Glutamatergic neuron (in vitro differentiated cells): ENCODE measurements around the gene KIF1B. TPM values are rescaled to one million over a fixed set of nuclear protein-coding genes. Genes with fewer than 3 reads are reported as not detected.
"Not testable (repeated sequence)": the region's sequence is repeated elsewhere in the genome, so short reads cannot be mapped to it uniquely, and the experiment has no call there.

Source experiments
- DNase-seq: peaks from one replicate; pipeline ENCODE4 v3.0.0; 2022
- H3K27ac Mint-ChIP-seq: one replicate; pipeline ENCODE4 v1.8.0; 2020; ENCODE audit warnings: mild to moderate bottlenecking, mixed read lengths, inconsistent platforms; ENCODE audit not compliant: unreplicated experiment
- H3K27me3 Mint-ChIP-seq: one replicate; pipeline ENCODE4 v1.8.0; 2020; ENCODE audit warnings: mild to moderate bottlenecking, moderate library complexity, mixed read lengths, inconsistent platforms; ENCODE audit not compliant: unreplicated experiment
- H3K36me3 Mint-ChIP-seq: one replicate; pipeline ENCODE4 v1.8.0; 2020; ENCODE audit warnings: mild to moderate bottlenecking, mixed read lengths, inconsistent platforms; ENCODE audit not compliant: unreplicated experiment
- H3K4me1 Mint-ChIP-seq: one replicate; pipeline ENCODE4 v1.8.0; 2020; ENCODE audit warnings: mild to moderate bottlenecking, low read depth, mixed read lengths, inconsistent platforms; ENCODE audit not compliant: unreplicated experiment
- H3K4me3 Mint-ChIP-seq: one replicate; pipeline ENCODE4 v1.8.0; 2020; ENCODE audit warnings: mild to moderate bottlenecking, mixed read lengths, inconsistent platforms; ENCODE audit not compliant: unreplicated experiment
- H3K9me3 Mint-ChIP-seq: one replicate; pipeline ENCODE4 v1.8.0; 2020; ENCODE audit warnings: mild to moderate bottlenecking, moderate library complexity, mixed read lengths, inconsistent platforms; ENCODE audit not compliant: unreplicated experiment
- total RNA-seq: library from RNA; stranded (reverse); fragmentation: NEBNext Ultra II Directional; extraction: Animal tissue kit (Norgen Biotek cat#: 25700); gene quantifications from one replicate; pipeline ENCODE4 v1.2.1, GENCODE V29; 2021; ENCODE audit not compliant: unreplicated experiment
- TF ChIP-seq, protein P1 (sequence below): fragments of 200-600 bp; sonication (generic); IDR thresholded peaks from one replicate; pipeline ENCODE4 v1.5.0; 2021; ENCODE audit not compliant: partially characterized antibody, unreplicated experiment

Gene KIF1B
- total RNA-seq, 1 donor from 2014 or later: 261 TPM

DNA sequence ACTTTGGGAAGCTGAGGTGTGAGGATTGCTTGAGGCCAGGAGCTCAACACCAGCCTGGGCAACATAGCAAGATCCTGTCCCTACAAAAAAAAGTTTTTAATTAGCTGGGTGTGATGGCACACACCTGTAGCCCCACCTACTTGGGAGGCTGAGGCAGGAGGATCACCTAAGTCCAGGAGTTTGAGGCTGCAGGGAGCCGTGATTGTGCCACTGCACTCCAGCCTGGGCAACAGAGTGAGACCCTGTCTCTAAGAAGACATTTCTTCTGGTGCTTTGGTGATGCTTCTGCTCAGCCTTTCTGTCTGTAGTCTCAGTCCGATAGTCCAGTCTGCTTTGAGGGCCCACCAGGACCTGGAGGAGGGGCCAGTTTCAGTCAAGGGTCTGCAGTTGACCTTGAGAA is 196.8 kb downstream of the KIF1B start:
- Mint-ChIP-seq H3K4me3 (no peak overlapping the region), H3K27ac (no peak overlapping the region), H3K27me3 (peaks cover 7% of the 10 kb centered on the region), H3K36me3 (no peaks in the 10 kb centered on the region), H3K4me1 (no peaks in the 10 kb centered on the region), H3K9me3 (peaks cover 4% of the 10 kb centered on the region)
- DNase-seq: no peak
- TF ChIP-seq, protein P1, sequence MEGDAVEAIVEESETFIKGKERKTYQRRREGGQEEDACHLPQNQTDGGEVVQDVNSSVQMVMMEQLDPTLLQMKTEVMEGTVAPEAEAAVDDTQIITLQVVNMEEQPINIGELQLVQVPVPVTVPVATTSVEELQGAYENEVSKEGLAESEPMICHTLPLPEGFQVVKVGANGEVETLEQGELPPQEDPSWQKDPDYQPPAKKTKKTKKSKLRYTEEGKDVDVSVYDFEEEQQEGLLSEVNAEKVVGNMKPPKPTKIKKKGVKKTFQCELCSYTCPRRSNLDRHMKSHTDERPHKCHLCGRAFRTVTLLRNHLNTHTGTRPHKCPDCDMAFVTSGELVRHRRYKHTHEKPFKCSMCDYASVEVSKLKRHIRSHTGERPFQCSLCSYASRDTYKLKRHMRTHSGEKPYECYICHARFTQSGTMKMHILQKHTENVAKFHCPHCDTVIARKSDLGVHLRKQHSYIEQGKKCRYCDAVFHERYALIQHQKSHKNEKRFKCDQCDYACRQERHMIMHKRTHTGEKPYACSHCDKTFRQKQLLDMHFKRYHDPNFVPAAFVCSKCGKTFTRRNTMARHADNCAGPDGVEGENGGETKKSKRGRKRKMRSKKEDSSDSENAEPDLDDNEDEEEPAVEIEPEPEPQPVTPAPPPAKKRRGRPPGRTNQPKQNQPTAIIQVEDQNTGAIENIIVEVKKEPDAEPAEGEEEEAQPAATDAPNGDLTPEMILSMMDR: no peak

DNA sequence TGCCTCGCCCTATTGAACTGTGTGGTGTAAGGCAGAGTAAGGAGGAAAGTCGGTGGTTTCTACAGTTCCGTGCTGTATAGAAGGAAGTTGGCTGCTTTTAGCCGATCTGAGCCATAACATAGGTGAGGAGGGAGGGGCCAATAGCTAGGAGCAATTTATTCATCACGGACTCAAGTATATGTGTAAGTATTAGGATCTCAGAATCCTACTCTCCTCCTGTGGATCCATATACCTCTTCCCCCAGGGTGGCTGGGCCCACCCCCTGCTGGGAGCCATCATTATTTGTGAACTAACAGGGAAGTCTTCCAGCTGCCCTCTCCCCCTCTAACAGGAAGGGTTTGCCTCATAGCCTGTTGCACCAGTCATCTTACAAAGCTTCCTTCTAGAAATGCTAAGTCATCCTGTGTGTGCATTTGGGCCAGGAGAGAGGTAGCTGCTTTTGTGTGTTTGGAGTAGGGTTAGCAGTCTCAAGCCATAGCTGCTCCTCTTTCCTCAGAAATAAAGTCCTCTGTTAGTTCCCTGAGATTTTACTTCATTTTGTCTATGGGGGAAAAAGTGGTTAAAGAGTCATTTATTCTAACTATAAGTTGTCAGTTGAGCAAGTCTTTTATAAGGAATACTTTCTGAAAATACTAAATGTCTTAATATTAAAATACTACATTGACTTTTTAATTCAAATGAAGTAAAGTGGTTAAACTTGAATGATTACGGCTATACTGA is 205.0 kb downstream of the KIF1B start:
- peaks cover 4% of the 10 kb centered on the region for H3K36me3 Mint-ChIP-seq
- DNase-seq: no peak
- H3K4me3 Mint-ChIP-seq: no peak overlapping the region
- H3K27me3 Mint-ChIP-seq: peaks cover 5% of the 10 kb centered on the region
- H3K4me1 Mint-ChIP-seq: peaks cover 5% of the 10 kb centered on the region
- no peak overlapping the region for H3K27ac Mint-ChIP-seq
- H3K9me3 Mint-ChIP-seq: peaks cover 3% of the 10 kb centered on the region
- TF ChIP-seq, protein P1: no peak

DNA sequence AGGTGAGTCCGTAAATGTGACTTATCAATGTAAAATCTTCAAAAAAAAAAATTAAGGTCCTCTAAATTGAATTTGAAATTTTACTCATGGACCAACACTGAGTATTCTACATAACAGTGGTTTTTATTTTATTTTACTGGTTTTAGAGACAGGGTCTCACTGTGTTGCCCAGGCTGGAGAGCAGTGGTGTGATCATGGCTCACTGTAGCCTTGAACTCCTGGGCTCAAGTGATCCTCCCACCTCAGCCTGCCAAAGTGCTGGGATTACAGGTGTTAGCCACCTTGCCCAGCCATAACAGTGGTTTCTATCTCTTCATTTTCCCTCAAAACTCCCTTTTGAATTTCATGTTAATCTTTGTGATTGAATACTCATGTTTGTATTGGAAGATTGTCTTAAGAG is 205.6 kb downstream of the KIF1B start:
- not testable (repeated sequence) for H3K27me3 Mint-ChIP-seq, H3K27ac Mint-ChIP-seq, DNase-seq, H3K36me3 Mint-ChIP-seq, H3K4me3 Mint-ChIP-seq, H3K4me1 Mint-ChIP-seq, H3K9me3 Mint-ChIP-seq

DNA sequence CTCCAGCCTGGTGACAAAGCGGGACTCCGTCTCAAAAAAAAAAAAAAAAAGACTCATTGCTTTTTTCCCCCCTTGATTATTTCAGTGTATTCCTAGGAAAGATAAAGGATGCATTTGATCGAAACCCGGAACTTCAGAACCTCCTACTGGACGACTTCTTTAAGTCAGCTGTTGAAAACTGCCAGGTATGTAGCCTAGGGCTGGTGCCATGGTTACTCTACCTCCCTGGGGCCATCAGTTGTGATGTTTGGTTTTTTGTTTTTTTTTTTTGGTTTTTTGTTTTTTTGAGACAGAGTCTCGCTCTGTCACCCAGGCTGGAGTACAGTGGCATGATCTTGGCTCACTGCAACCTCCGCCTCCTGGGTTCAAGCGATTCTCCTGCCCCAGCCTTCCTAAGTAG is 208.4 kb downstream of the KIF1B start:
- H3K36me3 Mint-ChIP-seq, DNase-seq, H3K27ac Mint-ChIP-seq, H3K27me3 Mint-ChIP-seq, H3K4me1 Mint-ChIP-seq, H3K9me3 Mint-ChIP-seq, H3K4me3 Mint-ChIP-seq: not testable (repeated sequence)

DNA sequence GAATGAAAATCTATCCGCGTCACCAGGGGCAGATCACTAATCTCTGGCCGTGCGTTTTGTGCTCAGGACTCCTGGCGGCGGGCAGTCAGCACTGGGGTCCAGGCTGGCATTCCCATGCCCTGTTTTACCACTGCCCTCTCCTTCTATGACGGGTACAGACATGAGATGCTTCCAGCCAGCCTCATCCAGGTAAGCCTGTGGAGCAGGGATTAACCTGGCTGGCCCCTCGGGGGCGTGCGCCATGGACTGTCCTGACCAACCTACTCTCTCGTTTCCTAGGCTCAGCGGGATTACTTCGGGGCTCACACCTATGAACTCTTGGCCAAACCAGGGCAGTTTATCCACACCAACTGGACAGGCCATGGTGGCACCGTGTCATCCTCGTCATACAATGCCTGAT is 209.0 kb downstream of the KIF1B start:
- no peak for DNase-seq
- H3K9me3 Mint-ChIP-seq: peaks cover 9% of the 10 kb centered on the region
- H3K27me3 Mint-ChIP-seq: peaks cover 2% of the 10 kb centered on the region
- H3K27ac Mint-ChIP-seq: peak overlapping the region; percentile 13
- H3K4me3 Mint-ChIP-seq: no peak overlapping the region
- TF ChIP-seq, protein P1: no peak
- H3K4me1 Mint-ChIP-seq: peaks cover 14% of the 10 kb centered on the region
- H3K36me3 Mint-ChIP-seq: peaks cover 4% of the 10 kb centered on the region

DNA sequence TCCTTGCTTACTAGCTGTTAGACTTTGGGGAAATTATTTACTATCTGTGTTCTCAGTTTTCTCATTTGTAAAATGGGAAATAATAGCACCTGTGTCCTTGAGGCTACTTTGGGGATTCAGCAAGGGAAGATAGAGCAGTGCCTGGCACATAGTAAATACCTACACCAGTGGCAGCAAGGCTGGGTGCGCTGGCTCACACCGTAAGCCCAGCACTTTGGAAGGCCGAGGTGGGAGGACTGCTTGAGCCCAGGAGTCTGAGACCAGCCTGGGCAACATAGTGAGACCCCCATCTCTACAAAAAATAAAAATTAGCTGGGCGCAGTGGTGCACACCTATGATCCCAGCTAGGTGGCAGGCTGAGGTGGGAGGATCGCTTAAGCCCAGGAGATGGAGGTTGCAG is 211.3 kb downstream of the KIF1B start:
- Mint-ChIP-seq H3K36me3 (peaks cover 4% of the 10 kb centered on the region), H3K27ac (no peak overlapping the region), H3K9me3 (peaks cover 16% of the 10 kb centered on the region), H3K4me1 (peaks cover 22% of the 10 kb centered on the region), H3K27me3 (peaks cover under 1% of the 10 kb centered on the region), H3K4me3 (no peak overlapping the region)
- TF ChIP-seq, protein P1: no peak
- DNase-seq: no peak
